Measurements from ENCODE around the gene ALAS1. TPM values are rescaled to one million over a fixed set of nuclear protein-coding genes. Genes with fewer than 3 reads are reported as not detected.

The ALAS1 gene
- total and polyA plus RNA-seq, 2 of the 13 experiments (the other 11 are each of a cell fraction or from before 2014, with no cell fraction given), result 36.0 to 43.2 TPM

DNA sequence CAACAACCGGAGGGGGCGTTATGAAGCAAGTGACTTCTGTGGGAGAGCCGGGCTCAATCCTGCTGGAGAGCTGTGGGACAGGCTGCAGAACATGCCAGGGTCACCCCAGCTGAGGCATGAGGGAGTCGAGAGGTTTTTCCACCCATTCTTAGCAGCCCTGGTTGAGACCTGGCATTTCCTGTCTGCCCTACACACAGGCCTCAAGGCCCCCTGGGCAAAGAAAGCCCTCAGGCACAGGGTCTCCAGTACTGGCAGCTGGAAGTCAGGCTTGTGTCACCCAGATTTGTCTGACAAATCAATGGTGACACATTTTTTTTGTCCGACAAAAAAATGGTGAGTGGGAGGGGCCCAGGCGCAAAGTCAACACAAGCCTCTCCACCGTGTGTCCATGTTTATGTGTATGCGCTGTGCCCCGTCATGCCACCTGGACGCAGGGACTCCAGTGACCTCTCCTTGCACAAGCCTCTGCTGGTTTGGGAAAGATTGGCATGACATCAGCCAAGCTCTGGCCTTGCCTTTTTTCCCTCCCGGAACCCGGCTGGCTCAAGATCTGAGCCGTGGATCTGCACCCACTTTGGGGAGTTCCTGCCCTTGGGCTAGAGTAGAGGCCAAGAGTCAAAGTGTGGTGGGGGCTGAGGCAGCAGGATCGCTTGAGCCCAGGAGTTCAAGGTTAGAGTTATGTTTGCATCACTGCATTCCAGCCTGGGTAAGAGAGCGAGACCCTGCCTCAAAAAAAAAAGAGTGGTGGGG, 20.8 kb upstream of the ALAS1 start (continued):
- TF ChIP-seq ETV5 (CRISPR knock-in tag; IDR thresholded peaks at IDR 0.05; ENCODE audit: borderline replicate concordance), result 0 out of 2 replicates have a peak, but pooled peaks have one; percentile 22
- TF ChIP-seq DMTF1 (CRISPR knock-in tag; IDR thresholded peaks at IDR 0.05), result no peak
- peak; percentile 55; the same call in 1 of the 2 replicates for TF ChIP-seq MED1 (CRISPR knock-in tag; IDR thresholded peaks at IDR 0.05)
- no peak for TF ChIP-seq CBX5 (CRISPR knock-in tag; IDR thresholded peaks at IDR 0.05; ENCODE audit: borderline replicate concordance)
- TF ChIP-seq TAF15 (IDR thresholded peaks at IDR 0.05; ENCODE audit: low read depth, low read length, poor library complexity, severe bottlenecking), result no peak
- peak; percentile 81 for TF ChIP-seq JUND (CRISPR knock-in tag; IDR thresholded peaks at IDR 0.05)
- TF ChIP-seq SRY (CRISPR knock-in tag; IDR thresholded peaks at IDR 0.05), result no peak
- no peak for TF ChIP-seq JARID2 (CRISPR knock-in tag; IDR thresholded peaks at IDR 0.05; ENCODE audit: insufficient replicate concordance)
- TF ChIP-seq NKX3-1 (CRISPR knock-in tag; IDR thresholded peaks at IDR 0.05), result 0 out of 2 replicates have a peak, but pooled peaks have one; percentile 28
- no peak for TF ChIP-seq PTBP1 (IDR thresholded peaks at IDR 0.05; ENCODE audit: low read depth, low read length, poor library complexity, severe bottlenecking)
- TF ChIP-seq, protein P1, sequence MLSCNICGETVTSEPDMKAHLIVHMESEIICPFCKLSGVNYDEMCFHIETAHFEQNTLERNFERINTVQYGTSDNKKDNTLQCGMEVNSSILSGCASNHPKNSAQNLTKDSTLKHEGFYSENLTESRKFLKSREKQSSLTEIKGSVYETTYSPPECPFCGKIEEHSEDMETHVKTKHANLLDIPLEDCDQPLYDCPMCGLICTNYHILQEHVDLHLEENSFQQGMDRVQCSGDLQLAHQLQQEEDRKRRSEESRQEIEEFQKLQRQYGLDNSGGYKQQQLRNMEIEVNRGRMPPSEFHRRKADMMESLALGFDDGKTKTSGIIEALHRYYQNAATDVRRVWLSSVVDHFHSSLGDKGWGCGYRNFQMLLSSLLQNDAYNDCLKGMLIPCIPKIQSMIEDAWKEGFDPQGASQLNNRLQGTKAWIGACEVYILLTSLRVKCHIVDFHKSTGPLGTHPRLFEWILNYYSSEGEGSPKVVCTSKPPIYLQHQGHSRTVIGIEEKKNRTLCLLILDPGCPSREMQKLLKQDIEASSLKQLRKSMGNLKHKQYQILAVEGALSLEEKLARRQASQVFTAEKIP (CRISPR knock-in tag; IDR thresholded peaks at IDR 0.05; ENCODE audit: borderline replicate concordance), result no peak
- TF ChIP-seq, protein P2, sequence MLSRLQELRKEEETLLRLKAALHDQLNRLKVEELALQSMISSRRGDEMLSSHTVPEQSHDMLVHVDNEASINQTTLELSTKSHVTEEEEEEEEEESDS (CRISPR knock-in tag; IDR thresholded peaks at IDR 0.05; ENCODE audit: borderline replicate concordance), result no peak
- no peak; the same call in 1 of the 2 replicates for TF ChIP-seq ZNF510 (CRISPR knock-in tag; IDR thresholded peaks at IDR 0.05; ENCODE audit: low read depth)
- TF ChIP-seq ZNF776 (CRISPR knock-in tag; IDR thresholded peaks at IDR 0.05), result no peak
- TF ChIP-seq, protein P3, sequence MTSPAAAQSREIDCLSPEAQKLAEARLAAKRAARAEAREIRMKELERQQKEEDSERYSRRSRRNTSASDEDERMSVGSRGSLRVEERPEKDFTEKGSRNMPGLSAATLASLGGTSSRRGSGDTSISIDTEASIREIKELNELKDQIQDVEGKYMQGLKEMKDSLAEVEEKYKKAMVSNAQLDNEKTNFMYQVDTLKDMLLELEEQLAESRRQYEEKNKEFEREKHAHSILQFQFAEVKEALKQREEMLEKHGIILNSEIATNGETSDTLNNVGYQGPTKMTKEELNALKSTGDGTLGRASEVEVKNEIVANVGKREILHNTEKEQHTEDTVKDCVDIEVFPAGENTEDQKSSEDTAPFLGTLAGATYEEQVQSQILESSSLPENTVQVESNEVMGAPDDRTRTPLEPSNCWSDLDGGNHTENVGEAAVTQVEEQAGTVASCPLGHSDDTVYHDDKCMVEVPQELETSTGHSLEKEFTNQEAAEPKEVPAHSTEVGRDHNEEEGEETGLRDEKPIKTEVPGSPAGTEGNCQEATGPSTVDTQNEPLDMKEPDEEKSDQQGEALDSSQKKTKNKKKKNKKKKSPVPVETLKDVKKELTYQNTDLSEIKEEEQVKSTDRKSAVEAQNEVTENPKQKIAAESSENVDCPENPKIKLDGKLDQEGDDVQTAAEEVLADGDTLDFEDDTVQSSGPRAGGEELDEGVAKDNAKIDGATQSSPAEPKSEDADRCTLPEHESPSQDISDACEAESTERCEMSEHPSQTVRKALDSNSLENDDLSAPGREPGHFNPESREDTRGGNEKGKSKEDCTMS (CRISPR knock-in tag; conservative IDR thresholded peaks at IDR 0.05), result no peak
- peak; percentile 83; the same call in 1 of the 2 replicates for TF ChIP-seq ZFP91 (CRISPR knock-in tag; IDR thresholded peaks at IDR 0.05; ENCODE audit: borderline replicate concordance)
- TF ChIP-seq ARNT2 (CRISPR knock-in tag; IDR thresholded peaks at IDR 0.05; ENCODE audit: low read depth), result peak; percentile 74
- TF ChIP-seq, protein P4, sequence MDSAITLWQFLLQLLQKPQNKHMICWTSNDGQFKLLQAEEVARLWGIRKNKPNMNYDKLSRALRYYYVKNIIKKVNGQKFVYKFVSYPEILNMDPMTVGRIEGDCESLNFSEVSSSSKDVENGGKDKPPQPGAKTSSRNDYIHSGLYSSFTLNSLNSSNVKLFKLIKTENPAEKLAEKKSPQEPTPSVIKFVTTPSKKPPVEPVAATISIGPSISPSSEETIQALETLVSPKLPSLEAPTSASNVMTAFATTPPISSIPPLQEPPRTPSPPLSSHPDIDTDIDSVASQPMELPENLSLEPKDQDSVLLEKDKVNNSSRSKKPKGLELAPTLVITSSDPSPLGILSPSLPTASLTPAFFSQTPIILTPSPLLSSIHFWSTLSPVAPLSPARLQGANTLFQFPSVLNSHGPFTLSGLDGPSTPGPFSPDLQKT (CRISPR knock-in tag; IDR thresholded peaks at IDR 0.05; ENCODE audit: borderline replicate concordance), result no peak

Data from HepG2 (cell line).